ENCODE results near the gene AUTS2. TPM values are rescaled to one million over a fixed set of nuclear protein-coding genes. Genes with fewer than 3 reads are reported as not detected.
A peak's percentile ranks its signal among the peaks of the same experiment; 100 is the strongest.

The AUTS2 gene
- total and polyA plus RNA-seq, 10 of the 15 experiments (the other 5 are each of a cell fraction or from before 2014, with no cell fraction given), result 6.4 to 55.6 (median 21.6) TPM

GRCh38 chr7:69843653-69844052, 245.4 kb downstream of the AUTS2 start (continued):
- TF ChIP-seq KDM1A (IDR thresholded peaks at IDR 0.05; ENCODE audit: borderline replicate concordance) (0 out of 2 replicates have a peak, but pooled peaks have one; percentile 59), RUNX3 (IDR thresholded peaks at IDR 0.05; ENCODE audit: low read length) (peak; percentile 29)

- Histone ChIP-seq H3K4me2 (ENCODE audit: control insufficient read depth, insufficient read depth) (peak overlapping the region; percentile 73), H2AFZ (ENCODE audit: control insufficient read depth, low read depth, low read length) (no peak overlapping the region), H3K27me3 (replicated peaks in 1 of 2; ENCODE audit: control insufficient read depth in 2 of 2, insufficient read depth in 2 of 2, low read length in 1 of 2) (no peaks in the 10 kb centered on the region), H3K9me3 (replicated peaks; ENCODE audit: control insufficient read depth, insufficient read depth, low read length) (no peaks in the 10 kb centered on the region), H3K36me3 (ENCODE audit: control insufficient read depth in 2 of 2, insufficient read depth in 2 of 2, low read length in 1 of 2) (no peaks in the 10 kb centered on the region; a peak in 1 of 4 replicates), H3K79me2 (ENCODE audit: control insufficient read depth, insufficient read depth, low read length) (peaks cover 15% of the 10 kb centered on the region), H3K27ac (ENCODE audit: control insufficient read depth, insufficient read depth) (peak overlapping the region; percentile 71), H3K9ac (ENCODE audit: control insufficient read depth, insufficient read depth, low read length) (peak overlapping the region; percentile 8; the same call in 1 of the 2 replicates), H4K20me1 (ENCODE audit: control insufficient read depth, insufficient read depth) (no peaks in the 10 kb centered on the region), H3K4me3 (no peak overlapping the region), H3K4me1 (ENCODE audit: control insufficient read depth, insufficient read depth, low read length) (peaks cover 63% of the 10 kb centered on the region)
- 13% methylated on average over 4 of the region's 4 CpGs for WGBS (ENCODE audit: insufficient coverage, insufficient replicate concordance, low lambda C conversion rate, missing lambda C conversion rate)
- ChIA-PET SMC1A (ENCODE audit: uncharacterized antibody, unreplicated experiment) (interaction anchor here (0.8 to 13.2 kb wide), 10 partner anchors 11 to 239 kb away, joined by 3 to 145 read pairs (median 6); no protein-coding TSS in a partner anchor), RAD21 (ENCODE audit: unreplicated experiment) (interaction anchor here (0.7 to 3.2 kb wide), 8 partner anchors 11 to 179 kb away, joined by 3 to 18 read pairs (median 6); no protein-coding TSS in a partner anchor), CTCF (interaction anchor here (0.6 to 1.2 kb wide), 2 partner anchors 14 to 242 kb away, joined by 3 read pairs; no protein-coding TSS in a partner anchor), POLR2A (interaction anchor here (1.0 to 1.3 kb wide), 3 partner anchors 18 to 44 kb away, joined by 3 to 4 read pairs (median 3); no protein-coding TSS in a partner anchor)
- DNase-seq (ENCODE audit: low read depth, low spot score) (no peak), ATAC-seq (peak; percentile 42), FAIRE-seq (no peak)
- intact Hi-C loops (cut with micrococcal nuclease; ENCODE audit: unreplicated experiment) (loop anchor here (1.0 to 2.0 kb wide), 2 partner anchors 38 to 40 kb away; no protein-coding TSS in a partner anchor), in situ Hi-C loops (cut with MboI) (no loop called here)
- BruUV-seq (replicated peaks), result no TSS peak
- TF ChIP-seq EED (IDR thresholded peaks at IDR 0.05; ENCODE audit: low read depth), result peak; percentile 89
- peak; percentile 54 for TF ChIP-seq MEF2B (IDR thresholded peaks at IDR 0.05; ENCODE audit: partially characterized antibody, poor library complexity, severe bottlenecking)
- TF ChIP-seq ZSCAN29 (IDR thresholded peaks at IDR 0.05), result no peak
- no peak for TF ChIP-seq MXI1 (IDR thresholded peaks at IDR 0.05; ENCODE audit: low read depth, low read length)
- TF ChIP-seq NR2C1 (IDR thresholded peaks at IDR 0.05), result no peak
- TF ChIP-seq ATF7 (IDR thresholded peaks at IDR 0.05; ENCODE audit: low read depth), result 0 out of 2 replicates have a peak, but pooled peaks have one; percentile 13
- peak in 1 of 2 experiments; percentile 56; a peak in 1 of 4 replicates for TF ChIP-seq ETV6 (conservative IDR thresholded peaks at IDR 0.05 in 1 of 2, IDR thresholded peaks at IDR 0.05 in 1 of 2; ENCODE audit: borderline replicate concordance in 1 of 2, low read depth in 1 of 2)
- TF ChIP-seq ZBED1 (IDR thresholded peaks at IDR 0.05; ENCODE audit: borderline replicate concordance), result peak; percentile 26; the same call in 1 of the 2 replicates
- TF ChIP-seq CREB1 (IDR thresholded peaks at IDR 0.05; ENCODE audit: low read depth), result no peak
- TF ChIP-seq BCL3 (IDR thresholded peaks at IDR 0.05; ENCODE audit: borderline replicate concordance, insufficient read depth, low read depth, low read length, poor library complexity, severe bottlenecking), result peak; percentile 77
- TF ChIP-seq PRDM15 (CRISPR knock-in tag; IDR thresholded peaks at IDR 0.05), result no peak
- peak; percentile 86 for TF ChIP-seq BCL11A (IDR thresholded peaks at IDR 0.05; ENCODE audit: low read depth, low read length)
- TF ChIP-seq NR2C2 (IDR thresholded peaks at IDR 0.05; ENCODE audit: borderline replicate concordance, control insufficient read depth, insufficient read length, low read depth), result no peak
- peak in 1 of 2 experiments; percentile 62; a peak in 1 of 4 replicates for TF ChIP-seq SRF (IDR thresholded peaks at IDR 0.05; ENCODE audit: low read depth in 2 of 2, low read length in 2 of 2)
Measured at GRCh38 chr7:69844264-69844868, 246.1 kb downstream of the AUTS2 start.

Data from GM12878 (cell line).